Smooth muscle cell (in vitro differentiated cells): ENCODE measurements around the gene PRDM16. TPM values are rescaled to one million over a fixed set of nuclear protein-coding genes. Genes with fewer than 3 reads are reported as not detected.

Experiments
- DNase-seq: peaks from one replicate; lab custom pipeline; 2025; ENCODE audit not compliant: unreplicated experiment; lab: John Stamatoyannopoulos, UW
- H2AFZ ChIP-seq: fragments of 200-600 bp; sonication (generic); 2 replicates; pipeline ENCODE4 v1.6.0; 2016; ENCODE audit warnings: antibody characterized with exemption, low read depth, mild to moderate bottlenecking
- H3F3A ChIP-seq: fragments of 200-600 bp; sonication (generic); 2 replicates; pipeline ENCODE4 v1.6.0; 2017; ENCODE audit warnings: antibody characterized with exemption, low read depth
- H3K27ac ChIP-seq: fragments of 200-600 bp; sonication (generic); 2 replicates; pipeline ENCODE4 v1.5.1; 2016; ENCODE audit warnings: low read depth, mild to moderate bottlenecking
- H3K27me3 ChIP-seq: fragments of 200-600 bp; sonication (generic); 2 replicates; pipeline ENCODE4 v1.6.1; 2016; ENCODE audit warnings: low read depth, mild to moderate bottlenecking
- H3K36me3 ChIP-seq: fragments of 200-600 bp; sonication (generic); 2 replicates; pipeline ENCODE4 v1.5.1; 2016; ENCODE audit warnings: low read depth
- H3K4me1 ChIP-seq: fragments of 200-600 bp; sonication (generic); 2 replicates; pipeline ENCODE4 v1.5.1; 2016; ENCODE audit warnings: low read depth
- H3K4me2 ChIP-seq: fragments of 200-600 bp; sonication (generic); 2 replicates; pipeline ENCODE4 v1.6.0; 2016; ENCODE audit warnings: mild to moderate bottlenecking
- H3K4me3 ChIP-seq: fragments of 200-600 bp; sonication (generic); 2 replicates; pipeline ENCODE4 v1.5.1; 2016; ENCODE audit warnings: mild to moderate bottlenecking
- H3K79me2 ChIP-seq: fragments of 200-600 bp; sonication (generic); 2 replicates; pipeline ENCODE4 v1.6.0; 2016; ENCODE audit warnings: low read depth, mild to moderate bottlenecking
- H3K9ac ChIP-seq: fragments of 200-600 bp; sonication (generic); 2 replicates; pipeline ENCODE4 v1.6.0; 2016; ENCODE audit warnings: low read depth
- H3K9me3 ChIP-seq: fragments of 200-600 bp; sonication (generic); replicated peaks from 2 replicates; pipeline ENCODE4 v1.5.1; 2016; ENCODE audit warnings: low read depth
- H4K20me1 ChIP-seq: fragments of 200-600 bp; sonication (generic); 2 replicates; pipeline ENCODE4 v1.6.0; 2016; ENCODE audit warnings: low read depth
- CTCF ChIP-seq: fragments of 200-600 bp; sonication (generic); IDR thresholded peaks from 2 replicates; pipeline ENCODE4 v1.5.1; 2017; ENCODE audit warnings: borderline replicate concordance, mild to moderate bottlenecking, antibody characterized with exemption; ENCODE audit not compliant: insufficient read depth, poor library complexity, severe bottlenecking
- WGBS: methylation state at CpG from one replicate; pipeline ENCODE4 v1.1.7; 2016; ENCODE audit warnings: low lambda C conversion rate; 5-methylcytosine and 5-hydroxymethylcytosine counted together
- polyA plus RNA-seq: library from polyadenylated mRNA; unstranded; fragments of >200 nt; fragmentation: Nextera tagmentation; extraction: Ambion mirVana; gene quantifications from 2 replicates; pipeline ENCODE4 v1.2.1, GENCODE V29; 2016
- total RNA-seq: library from RNA; depleted of rRNA; stranded (reverse); fragments of >200 nt; gene quantifications from 2 replicates; pipeline ENCODE4 v1.2.3, GENCODE V29; 2014

The PRDM16 gene
- total and polyA plus RNA-seq, 2 experiments from 2014 or later = 0.72 to 1.3 TPM

- peaks cover 21% of the 10 kb centered on the region for H3K4me1 ChIP-seq
- no peak overlapping the region for H3K9ac ChIP-seq
- no peak overlapping the region for H2AFZ ChIP-seq
- no peaks in the 10 kb centered on the region for H3K79me2 ChIP-seq
- WGBS = 96% methylated on average over 24 of the region's 34 CpGs
- no peaks in the 10 kb centered on the region for H4K20me1 ChIP-seq
- H3K4me3 ChIP-seq = no peak overlapping the region
- H3K36me3 ChIP-seq = no peaks in the 10 kb centered on the region
- H3K27ac ChIP-seq = no peak overlapping the region
- H3K4me2 ChIP-seq = no peak overlapping the region
- DNase-seq = no peak
- no peak for TF ChIP-seq CTCF
- H3K9me3 ChIP-seq = no peaks in the 10 kb centered on the region
- no peaks in the 10 kb centered on the region for H3K27me3 ChIP-seq
- H3F3A ChIP-seq = no peaks in the 10 kb centered on the region
These were observed 143.7 kb downstream of the PRDM16 start for GRCh38 chr1:3212453-3213355.

DNA sequence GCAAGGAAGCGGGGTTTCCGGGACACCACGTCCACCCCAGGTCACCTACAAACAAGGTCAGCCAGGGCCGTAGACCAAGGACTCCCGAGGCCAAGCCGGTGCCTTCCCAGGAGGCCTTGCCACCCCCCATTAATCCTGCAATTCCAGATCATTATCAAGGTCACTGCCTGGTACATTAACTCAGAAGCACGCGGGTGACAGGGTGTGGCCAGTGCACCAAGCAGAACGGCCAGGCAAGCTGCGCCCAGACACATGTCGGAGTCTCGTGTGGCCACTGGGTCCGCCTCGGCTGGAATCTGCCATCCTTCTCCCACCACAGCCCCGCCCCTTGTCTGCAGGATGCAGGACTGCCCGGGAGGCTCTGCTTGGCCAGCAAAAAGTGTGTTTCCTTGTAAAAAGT lies 144.7 kb downstream of the PRDM16 start:
- Histone ChIP-seq H3K4me2 (no peak overlapping the region), H3K4me3 (no peak overlapping the region), H2AFZ (no peak overlapping the region), H3K9ac (no peak overlapping the region), H3K79me2 (no peaks in the 10 kb centered on the region), H3K36me3 (no peaks in the 10 kb centered on the region), H3K27me3 (no peaks in the 10 kb centered on the region), H3K27ac (no peak overlapping the region), H4K20me1 (no peaks in the 10 kb centered on the region), H3K9me3 (no peaks in the 10 kb centered on the region), H3K4me1 (peaks cover 24% of the 10 kb centered on the region), H3F3A (no peaks in the 10 kb centered on the region)
- no peak for TF ChIP-seq CTCF
- WGBS = 71% methylated on average over 16 of the region's 16 CpGs
- no peak for DNase-seq

GRCh38 chr1:3215198-3216014 lies 146.4 kb downstream of the PRDM16 start:
- no peaks in the 10 kb centered on the region for H3K9me3 ChIP-seq
- no peak for TF ChIP-seq CTCF
- no peak overlapping the region for H3K27ac ChIP-seq
- H3K79me2 ChIP-seq = no peaks in the 10 kb centered on the region
- no peaks in the 10 kb centered on the region for H3F3A ChIP-seq
- H3K9ac ChIP-seq = no peak overlapping the region
- H3K4me1 ChIP-seq = peaks cover 33% of the 10 kb centered on the region
- WGBS = 92% methylated on average over 27 of the region's 27 CpGs
- no peak overlapping the region for H3K4me2 ChIP-seq
- no peak for DNase-seq
- no peak overlapping the region for H2AFZ ChIP-seq
- H3K27me3 ChIP-seq = no peaks in the 10 kb centered on the region
- no peaks in the 10 kb centered on the region for H4K20me1 ChIP-seq
- no peaks in the 10 kb centered on the region for H3K36me3 ChIP-seq
- no peak overlapping the region for H3K4me3 ChIP-seq
